Skeletal muscle tissue (tissue), 4 donors: ENCODE data around the gene MYBPC2. TPM values are rescaled to one million over a fixed set of nuclear protein-coding genes. Genes with fewer than 3 reads are reported as not detected.

Experiments used
- H3K27ac ChIP-seq: one replicate; pipeline ENCODE4 v1.7.0; 2013; ENCODE audit warnings: mild to moderate bottlenecking, low read depth, low read length, inconsistent platforms
- H3K27me3 ChIP-seq, 3 donors: one replicate each; pipeline ENCODE4 v1.7.0; 2013; ENCODE audit warnings: low read length in 3 of 3; ENCODE audit not compliant: control insufficient read depth in 3 of 3, insufficient read depth in 3 of 3
- H3K36me3 ChIP-seq, 3 donors: one replicate each; pipeline ENCODE4 v1.7.0; 2013; ENCODE audit warnings: low read length in 3 of 3; ENCODE audit not compliant: control insufficient read depth in 3 of 3, insufficient read depth in 3 of 3
- H3K4me1 ChIP-seq, 3 donors: one replicate each; pipeline ENCODE4 v1.7.0; 2013; ENCODE audit warnings: low read length in 3 of 3, mild to moderate bottlenecking in 3 of 3; ENCODE audit not compliant: control insufficient read depth in 3 of 3, insufficient read depth in 3 of 3
- H3K4me3 ChIP-seq, 3 donors: one replicate each; pipeline ENCODE4 v1.7.0; 2013; ENCODE audit warnings: low read length in 3 of 3
- H3K9ac ChIP-seq, 3 donors: one replicate each; pipeline ENCODE4 v1.7.0; 2013; ENCODE audit warnings: low read length in 3 of 3, mild to moderate bottlenecking in 3 of 3, moderate library complexity in 2 of 3, low read depth in 1 of 3
- H3K9me3 ChIP-seq, 3 donors: one replicate each; pipeline ENCODE4 v1.7.0; 2013; ENCODE audit warnings: low read length in 3 of 3; ENCODE audit not compliant: control insufficient read depth in 3 of 3
- total RNA-seq: library from RNA; depleted of rRNA; stranded (reverse); fragments of >200 nt; gene quantifications from one replicate; pipeline ENCODE4 v1.2.3, GENCODE V29; 2014
- donor health status: Osteomylitis.

MYBPC2 gene
- total RNA-seq, 1 donor from 2014 or later: 119 TPM

DNA sequence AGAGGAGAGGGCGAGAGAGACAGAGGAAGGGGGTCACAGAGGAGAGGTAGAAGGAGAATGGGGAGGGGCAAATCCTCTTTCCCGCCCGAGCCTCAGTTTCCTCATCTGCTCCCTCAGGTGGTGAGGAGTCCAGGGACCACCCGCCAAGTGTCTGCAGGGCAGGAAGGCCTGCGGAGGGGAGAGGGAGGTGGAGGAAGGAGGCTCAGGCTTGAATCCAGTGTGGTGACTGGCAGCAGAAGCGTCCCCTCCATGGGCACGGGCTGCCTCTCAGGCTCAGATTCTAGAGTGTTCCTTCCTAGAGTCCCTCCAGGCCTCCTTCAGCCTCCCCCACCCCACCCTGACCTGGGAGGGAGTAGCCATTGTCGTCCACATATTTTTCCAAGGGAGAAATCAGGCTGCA is 60.5 kb downstream of the MYBPC2 start:
- Histone ChIP-seq H3K36me3 (peaks cover 0 to 4% (median 2%) of the 10 kb centered on the region in 3 donors), H3K27ac (no peak overlapping the region), H3K4me3 (no peak overlapping the region), H3K4me1 (peaks cover 14 to 46% (median 28%) of the 10 kb centered on the region in 3 donors), H3K9me3 (peaks cover 0 to 3% (median 0%) of the 10 kb centered on the region in 3 donors), H3K9ac (peak overlapping the region in 1 of 3 donors; percentile 33), H3K27me3 (no peaks in the 10 kb centered on the region)

DNA sequence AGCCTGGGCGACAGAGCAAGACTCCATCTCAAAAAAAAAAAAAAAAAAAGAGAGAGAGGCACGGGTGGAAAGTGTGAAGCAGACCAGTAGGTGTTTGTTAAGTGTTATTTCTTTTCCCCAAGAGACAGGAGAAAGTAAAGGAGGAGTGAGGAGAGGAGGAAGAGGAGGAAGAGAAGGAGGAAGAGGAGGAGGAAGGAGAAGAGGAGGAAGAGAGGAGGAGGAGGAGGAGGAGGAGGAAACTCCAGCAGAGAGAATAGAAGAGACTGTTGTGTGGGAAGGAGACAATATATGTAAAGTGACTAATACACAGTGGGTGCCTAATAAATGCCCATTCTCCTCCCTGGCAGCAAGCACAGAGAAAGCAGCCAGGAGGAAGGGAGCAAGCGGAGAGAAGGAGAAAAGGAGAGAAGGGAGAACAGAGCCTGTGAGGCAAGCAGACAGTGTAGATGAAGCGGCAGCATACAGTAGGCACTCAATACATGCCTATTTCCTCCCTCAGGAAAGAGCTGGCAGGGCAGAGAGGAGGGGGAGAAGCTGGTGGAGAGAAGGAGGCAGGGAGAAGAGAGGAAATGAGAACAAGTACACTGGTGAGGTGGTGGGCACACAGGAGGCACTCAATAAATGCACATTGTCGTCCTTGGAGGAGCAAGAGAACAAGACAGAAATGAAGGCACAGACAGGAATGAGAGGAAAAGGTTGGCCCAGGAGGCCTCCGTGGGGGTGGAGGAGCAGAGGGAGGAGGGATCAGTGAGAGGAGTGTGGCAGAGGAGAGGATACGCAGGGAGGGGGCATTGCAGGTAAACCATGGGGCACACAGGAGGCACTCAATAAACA is 61.7 kb downstream of the MYBPC2 start:
- H3K36me3 ChIP-seq: peaks cover 0 to 4% (median 2%) of the 10 kb centered on the region in 3 donors
- no peak overlapping the region for H3K4me3 ChIP-seq
- H3K9ac ChIP-seq: no peak overlapping the region
- H3K9me3 ChIP-seq: peaks cover 0 to 3% (median 0%) of the 10 kb centered on the region in 3 donors
- H3K4me1 ChIP-seq: peaks cover 14 to 40% (median 25%) of the 10 kb centered on the region in 3 donors
- H3K27ac ChIP-seq: peak overlapping the region; percentile 6
- H3K27me3 ChIP-seq: no peaks in the 10 kb centered on the region

DNA sequence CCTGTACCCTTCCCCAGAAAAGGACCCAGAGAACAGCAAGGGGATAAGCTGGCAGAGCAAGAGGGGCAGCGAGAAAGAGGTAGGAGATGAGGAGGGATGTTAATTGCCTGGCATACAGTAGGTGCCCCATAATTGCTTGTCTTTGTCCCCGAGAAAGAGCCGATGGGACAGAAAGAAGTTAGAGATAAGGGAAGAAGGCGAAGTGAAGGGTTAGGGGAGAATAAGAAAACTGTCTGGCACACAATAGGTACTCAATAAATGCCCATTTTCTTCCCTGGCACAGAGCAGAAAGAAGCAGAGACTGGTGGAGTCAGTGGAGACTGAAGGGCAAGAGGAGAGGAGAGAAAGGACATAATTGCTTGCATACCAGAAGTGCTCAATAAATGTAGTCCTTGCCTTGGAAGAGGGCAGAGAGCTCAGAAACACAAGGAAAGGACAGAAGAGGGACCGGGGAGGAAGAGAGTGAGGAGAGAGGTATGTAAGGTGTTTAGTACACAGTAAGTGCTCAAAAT is 62.4 kb downstream of the MYBPC2 start:
- Histone ChIP-seq H3K9ac (no peak overlapping the region), H3K27me3 (no peaks in the 10 kb centered on the region), H3K27ac (peak overlapping the region; percentile 6), H3K9me3 (peaks cover 0 to 3% (median 0%) of the 10 kb centered on the region in 3 donors), H3K36me3 (peaks cover 0 to 4% (median 2%) of the 10 kb centered on the region in 3 donors), H3K4me1 (peaks cover 11 to 34% (median 21%) of the 10 kb centered on the region in 3 donors), H3K4me3 (peak overlapping the region in 1 of 3 donors; percentile 33)

DNA sequence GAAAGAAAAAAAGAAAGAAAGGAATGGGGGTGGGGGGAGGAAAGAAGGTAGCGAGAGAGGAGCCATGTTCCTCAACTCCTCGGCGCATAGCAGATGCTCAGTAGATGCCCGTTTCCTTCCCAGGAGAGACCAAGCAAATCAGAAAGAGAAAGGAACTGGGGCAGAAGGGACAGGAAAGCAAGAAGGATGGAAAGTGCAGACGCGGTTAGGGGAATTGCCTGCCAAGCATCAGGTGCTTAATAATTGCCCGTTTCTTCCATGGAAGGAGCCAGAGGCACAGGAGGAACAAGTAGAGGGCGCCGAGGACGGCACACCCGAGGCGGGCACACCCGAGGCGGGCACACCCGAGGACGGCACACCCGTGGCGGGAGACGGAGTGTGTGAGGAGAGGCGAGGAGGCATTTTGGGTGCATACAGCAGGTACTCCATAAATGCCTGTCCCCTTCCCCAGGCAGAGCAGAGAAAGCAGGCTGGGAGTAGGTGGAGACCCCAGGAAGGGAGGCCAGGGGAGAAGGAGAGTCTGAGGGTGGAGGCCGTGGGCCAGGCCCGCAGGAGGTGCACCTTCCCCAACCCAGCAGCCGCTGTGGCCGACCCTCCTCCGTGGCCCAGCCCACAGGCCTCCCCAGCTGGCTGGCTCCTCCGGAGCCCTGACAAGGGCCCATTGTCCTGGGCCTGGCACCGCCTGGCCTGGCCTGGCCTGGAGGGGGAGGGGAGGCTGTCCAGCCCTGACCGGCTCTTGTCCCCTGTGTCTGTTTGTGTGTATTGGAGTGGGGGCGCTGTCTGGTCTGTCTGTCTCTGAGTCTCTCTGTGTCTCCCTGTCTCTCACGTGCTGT is 63.7 kb downstream of the MYBPC2 start:
- H3K9me3 ChIP-seq: no peaks in the 10 kb centered on the region
- H3K9ac ChIP-seq: peak overlapping the region in 2 of 3 donors; percentile 83 to 98
- H3K27ac ChIP-seq: peak overlapping the region; percentile 99
- peaks cover 2 to 22% (median 10%) of the 10 kb centered on the region in 3 donors for H3K4me1 ChIP-seq
- H3K36me3 ChIP-seq: no peaks in the 10 kb centered on the region
- no peaks in the 10 kb centered on the region for H3K27me3 ChIP-seq
- peak overlapping the region; percentile 78 to 95 (median 91) for H3K4me3 ChIP-seq

DNA sequence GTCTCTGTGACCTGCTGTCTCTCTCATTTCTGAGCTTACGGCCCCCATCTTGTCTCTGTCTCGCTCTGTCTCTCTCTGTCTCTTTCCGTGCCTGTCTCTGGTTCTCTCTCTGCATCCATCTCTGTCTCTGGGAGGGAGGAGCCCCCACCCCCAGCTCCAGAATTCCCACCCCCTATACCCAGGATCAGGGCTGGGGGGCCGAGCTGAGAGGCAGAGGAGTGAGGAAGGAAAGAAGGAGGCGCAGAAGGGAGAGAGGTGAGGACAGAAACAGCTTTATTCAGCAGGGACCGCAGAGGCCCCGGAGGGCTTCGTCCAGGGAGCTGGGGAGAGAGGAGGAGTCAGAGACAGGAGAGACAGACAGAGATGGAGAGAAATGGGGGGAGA is 64.3 kb downstream of the MYBPC2 start:
- Histone ChIP-seq H3K4me3 (peak overlapping the region; percentile 78 to 95 (median 91)), H3K9ac (peak overlapping the region; percentile 83 to 98 (median 93)), H3K27ac (peak overlapping the region; percentile 99), H3K36me3 (no peaks in the 10 kb centered on the region), H3K4me1 (peaks cover 2 to 17% (median 9%) of the 10 kb centered on the region in 3 donors), H3K27me3 (no peaks in the 10 kb centered on the region), H3K9me3 (no peaks in the 10 kb centered on the region)

DNA sequence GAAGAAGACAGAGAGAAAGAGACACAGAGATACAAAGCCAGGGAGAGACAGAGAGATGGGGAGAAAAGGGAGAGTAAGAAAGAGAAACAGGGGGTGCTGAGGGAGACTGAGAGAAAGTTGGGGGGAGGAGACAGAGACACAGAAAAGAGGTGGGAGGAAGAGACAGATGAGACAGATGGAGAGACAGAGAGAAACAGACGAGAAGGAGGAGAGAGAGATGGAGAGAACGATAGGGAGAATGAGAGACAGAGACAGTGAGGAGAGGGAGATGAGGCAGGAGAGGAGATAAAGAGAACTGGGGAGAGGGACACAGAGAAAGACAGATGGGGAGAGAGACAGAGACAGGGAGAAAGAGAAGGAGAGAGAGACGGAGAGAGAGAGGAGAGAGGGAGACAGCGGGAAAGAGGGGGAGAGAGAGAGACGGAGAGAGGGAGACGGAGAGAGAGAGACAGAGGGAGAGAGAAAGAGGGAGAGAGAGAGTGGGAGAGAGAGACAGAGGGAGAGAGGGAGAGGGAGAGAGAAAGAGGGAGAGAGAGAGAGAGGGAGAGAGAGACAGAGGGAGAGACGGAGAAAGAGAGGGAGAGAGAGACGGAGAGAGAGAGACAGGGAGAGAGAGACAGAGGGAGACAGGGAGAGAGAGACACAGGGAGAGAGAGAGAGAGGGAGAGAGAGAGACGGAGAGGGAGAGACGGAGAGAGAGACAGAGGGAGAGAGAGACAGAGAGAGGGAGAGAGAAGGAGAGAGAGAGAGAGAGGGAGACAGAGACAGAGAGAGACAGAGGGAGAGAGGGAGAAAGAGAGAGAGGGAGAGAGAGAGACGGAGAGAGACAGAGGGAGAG is 65.7 kb downstream of the MYBPC2 start:
- Histone ChIP-seq H3K9me3 (no peaks in the 10 kb centered on the region), H3K27ac (peak overlapping the region; percentile 99), H3K27me3 (no peaks in the 10 kb centered on the region), H3K4me1 (peaks cover 4 to 16% (median 7%) of the 10 kb centered on the region in 3 donors), H3K4me3 (peak overlapping the region; percentile 78 to 95 (median 91)), H3K36me3 (no peaks in the 10 kb centered on the region), H3K9ac (peak overlapping the region; percentile 83 to 98 (median 93))

DNA sequence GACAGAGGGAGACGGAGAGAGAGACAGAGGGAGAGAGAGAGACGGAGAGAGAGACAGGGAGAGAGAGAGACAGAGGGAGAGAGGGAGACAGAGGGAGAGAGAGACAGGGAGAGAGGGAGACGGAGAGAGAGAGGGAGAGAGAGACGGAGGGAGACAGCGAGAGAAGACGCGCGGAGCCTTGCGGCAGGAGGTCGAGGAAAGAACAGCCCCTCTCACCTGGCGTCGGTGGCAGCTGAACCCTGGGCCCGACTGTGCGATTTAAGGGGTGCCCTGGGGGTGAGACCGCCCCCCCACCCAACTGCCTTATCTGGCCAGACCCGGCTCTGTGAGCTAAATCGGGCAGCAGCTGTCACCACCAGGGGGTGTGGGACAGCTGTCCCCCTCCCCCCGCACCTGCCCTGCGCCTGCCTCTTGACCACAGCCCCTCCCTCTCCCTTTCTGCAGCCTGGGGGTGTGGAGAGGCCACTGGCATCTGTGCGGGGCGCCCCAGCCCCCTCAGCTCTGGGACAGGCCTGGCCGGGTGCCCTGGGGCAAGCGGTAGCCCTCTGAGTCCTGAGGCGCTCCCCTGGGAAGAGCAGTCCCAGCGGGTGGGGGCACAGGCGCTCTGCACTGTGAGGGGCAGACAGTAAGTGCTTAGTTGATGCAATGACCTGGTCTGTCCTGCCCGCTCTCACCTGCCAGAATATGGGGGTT is 67.5 kb downstream of the MYBPC2 start:
- Histone ChIP-seq H3K27me3 (no peaks in the 10 kb centered on the region), H3K4me1 (peaks cover 4 to 15% (median 7%) of the 10 kb centered on the region in 3 donors), H3K36me3 (no peaks in the 10 kb centered on the region), H3K9me3 (no peaks in the 10 kb centered on the region), H3K27ac (peak overlapping the region; percentile 99), H3K4me3 (peak overlapping the region; percentile 78 to 95 (median 91)), H3K9ac (peak overlapping the region; percentile 83 to 98 (median 93))

DNA sequence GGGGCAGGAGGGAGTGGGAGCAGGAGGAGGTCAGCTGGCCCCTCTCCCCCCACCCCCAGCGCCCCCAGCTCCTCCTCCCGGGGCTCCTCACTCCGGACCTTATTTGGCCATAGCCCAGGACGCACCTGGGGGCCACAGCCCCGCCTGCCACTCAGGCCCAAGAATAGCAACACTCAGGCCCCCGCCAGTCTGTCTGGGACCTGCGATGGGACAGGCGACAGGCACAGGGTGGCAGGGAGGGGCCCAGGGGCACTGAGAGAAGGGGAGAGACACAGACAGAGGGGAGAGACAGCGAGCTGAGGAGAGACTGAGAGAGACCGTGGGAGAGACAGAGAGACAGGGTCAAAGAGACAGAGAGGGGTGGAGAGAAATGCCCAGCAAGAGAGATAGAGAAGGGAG is 68.1 kb downstream of the MYBPC2 start:
- no peaks in the 10 kb centered on the region for H3K9me3 ChIP-seq
- peaks cover 4 to 12% (median 7%) of the 10 kb centered on the region in 3 donors for H3K4me1 ChIP-seq
- no peaks in the 10 kb centered on the region for H3K36me3 ChIP-seq
- peak overlapping the region; percentile 78 to 95 (median 91) for H3K4me3 ChIP-seq
- H3K27ac ChIP-seq: peak overlapping the region; percentile 99
- no peaks in the 10 kb centered on the region for H3K27me3 ChIP-seq
- peak overlapping the region; percentile 96 to 100 (median 97) for H3K9ac ChIP-seq
